GM12878 (cell line): ENCODE results near the gene DUSP18. TPM values are rescaled to one million over a fixed set of nuclear protein-coding genes. Genes with fewer than 3 reads are reported as not detected.

ENCODE experiments used
- CBX3 ChIP-seq: fragments of 200-600 bp; sonication (generic); IDR thresholded peaks from 2 replicates; pipeline ENCODE4 v1.6.1; 2016; ENCODE audit warnings: low read depth, borderline replicate concordance
- CHD1 ChIP-seq: IDR thresholded peaks from 2 replicates; pipeline ENCODE4 v1.6.1; 2012; ENCODE audit warnings: low read depth, low read length, improper control_type of control experiment
- CHD4 ChIP-seq: fragments of 200-600 bp; sonication (generic); IDR thresholded peaks from 2 replicates; pipeline ENCODE4 v1.6.1; 2016; ENCODE audit warnings: mild to moderate bottlenecking
- FOS ChIP-seq: IDR thresholded peaks from 3 replicates; pipeline ENCODE4 v1.6.1; 2011; ENCODE audit warnings: borderline replicate concordance; ENCODE audit not compliant: insufficient read length; ENCODE audit errors: extremely low read depth
- GATAD2B ChIP-seq: fragments of 450-650 bp; conservative IDR thresholded peaks from 2 replicates; pipeline ENCODE4 v1.6.1; 2017; ENCODE audit warnings: low read depth, mild to moderate bottlenecking, moderate library complexity
- HDAC2 ChIP-seq: fragments of 200-600 bp; sonication (generic); IDR thresholded peaks from 2 replicates; pipeline ENCODE4 v1.6.1; 2017
- HDGF ChIP-seq: fragments of 450-650 bp; IDR thresholded peaks from 2 replicates; pipeline ENCODE4 v1.6.1; 2016; ENCODE audit warnings: antibody characterized with exemption
- JUND ChIP-seq: IDR thresholded peaks from 2 replicates; pipeline ENCODE4 v1.6.1; 2012; ENCODE audit warnings: low read depth, mild to moderate bottlenecking, low read length, improper control_type of control experiment, moderate library complexity
- NFYB ChIP-seq: IDR thresholded peaks from 2 replicates; pipeline ENCODE4 v1.6.1; 2011; ENCODE audit warnings: low read depth, mild to moderate bottlenecking, low read length, improper control_type of control experiment, moderate library complexity; ENCODE audit not compliant: insufficient read depth
- NR2C1 ChIP-seq: fragments of 450-650 bp; IDR thresholded peaks from 2 replicates; pipeline ENCODE4 v1.6.1; 2017; ENCODE audit warnings: antibody characterized with exemption, mild to moderate bottlenecking, moderate library complexity
- PAX5 ChIP-seq: IDR thresholded peaks from 2 replicates; pipeline ENCODE4 v1.6.1; 2011; ENCODE audit warnings: low read depth, low read length, borderline replicate concordance
- POLR2A ChIP-seq: IDR thresholded peaks from 2 replicates; pipeline ENCODE4 v1.6.1; 2011; ENCODE audit warnings: low read depth, mild to moderate bottlenecking, low read length
- RBBP5 ChIP-seq: fragments of 200-600 bp; sonication (generic); conservative IDR thresholded peaks from 2 replicates; pipeline ENCODE4 v1.6.1; 2016
- SREBF1 ChIP-seq: IDR thresholded peaks from 2 replicates; pipeline ENCODE4 v1.6.1; 2012; ENCODE audit warnings: mild to moderate bottlenecking, low read length
- SREBF2 ChIP-seq: IDR thresholded peaks from 2 replicates; pipeline ENCODE4 v1.6.1; 2012; ENCODE audit warnings: mild to moderate bottlenecking, low read length
- STAT1 ChIP-seq: fragments of 450-650 bp; conservative IDR thresholded peaks from 2 replicates; pipeline ENCODE4 v1.6.1; 2014; ENCODE audit warnings: antibody characterized with exemption, mild to moderate bottlenecking
- SUZ12 ChIP-seq: fragments of 200-600 bp; sonication (generic); IDR thresholded peaks from one replicate; pipeline ENCODE4 v1.6.1; 2018; ENCODE audit warnings: antibody characterized with exemption, mild to moderate bottlenecking; ENCODE audit not compliant: unreplicated experiment
- TCF12 ChIP-seq: IDR thresholded peaks from 2 replicates; pipeline ENCODE4 v1.6.1; 2011; ENCODE audit warnings: low read depth, mild to moderate bottlenecking, low read length
- WRNIP1 ChIP-seq: IDR thresholded peaks from 2 replicates; pipeline ENCODE4 v1.6.1; 2011; ENCODE audit warnings: low read depth, low read length, improper control_type of control experiment, borderline replicate concordance
- YY1 ChIP-seq: IDR thresholded peaks from 2 replicates; pipeline ENCODE4 v1.6.1; 2011; ENCODE audit warnings: low read depth, mild to moderate bottlenecking, low read length
- ZNF384 ChIP-seq: IDR thresholded peaks from 2 replicates; pipeline ENCODE4 v1.6.1; 2012; ENCODE audit warnings: low read depth, mild to moderate bottlenecking, low read length, improper control_type of control experiment, borderline replicate concordance
- polyA plus RNA-seq, 11 experiments: library from polyadenylated mRNA; depleted of rRNA in 4 of 11; unstranded in 6 of 11; stranded (reverse) in 5 of 11; fragments of >200 nt; fragmentation: Nextera tagmentation in 4 of 11; fragmentation: Illumina TruSeq in 1 of 11; extraction: Ambion mirVana in 4 of 11; extraction: Trizol in 1 of 11; gene quantifications; 1 replicate in 1 of 11; 2 replicates in 10 of 11; pipeline versions ENCODE4 v1.2.1 to v1.2.3, GENCODE V29; 2011 to 2016; ENCODE audit warnings: inconsistent platforms in 2 of 11, missing spikeins in 2 of 11, low read depth in 1 of 11
- total RNA-seq, 4 experiments: library from RNA; depleted of rRNA in 3 of 4; stranded (reverse); fragments of >200 nt in 3 of 4; fragmentation: Illumina TruSeq in 1 of 4; extraction: Trizol in 1 of 4; gene quantifications; 2 replicates each; pipeline versions ENCODE4 v1.2.1 to v1.2.3, GENCODE V29; 2013 to 2021
- TF ChIP-seq, protein P1 (sequence below): fragments of 450-650 bp; IDR thresholded peaks from 2 replicates; pipeline ENCODE4 v1.6.1; 2018; ENCODE audit warnings: borderline replicate concordance, mild to moderate bottlenecking; ENCODE audit not compliant: partially characterized antibody
- TF ChIP-seq, protein P2 (sequence below): IDR thresholded peaks from 2 replicates; pipeline ENCODE4 v1.6.1; 2011; ENCODE audit warnings: borderline replicate concordance, low read depth, mild to moderate bottlenecking, moderate library complexity, mixed read lengths, low read length; ENCODE audit not compliant: insufficient read depth; ENCODE audit errors: extremely low read length
- TF ChIP-seq, protein P3 (sequence below): fragments of 450-650 bp; formaldehyde crosslinking; IDR thresholded peaks from 2 replicates; pipeline ENCODE4 v1.4.0; 2020; ENCODE audit warnings: mild to moderate bottlenecking, moderate library complexity
- TF ChIP-seq, protein P4 (sequence below): fragments of 450-650 bp; IDR thresholded peaks from 2 replicates; pipeline ENCODE4 v1.6.1; 2017; ENCODE audit warnings: mild to moderate bottlenecking, low read depth, inconsistent platforms; ENCODE audit not compliant: poor library complexity, severe bottlenecking

DUSP18 gene
- total and polyA plus RNA-seq, 10 of the 15 experiments (the other 5 are each of a cell fraction or from before 2014, with no cell fraction given) = 1.9 to 11.9 (median 7.7) TPM

DNA sequence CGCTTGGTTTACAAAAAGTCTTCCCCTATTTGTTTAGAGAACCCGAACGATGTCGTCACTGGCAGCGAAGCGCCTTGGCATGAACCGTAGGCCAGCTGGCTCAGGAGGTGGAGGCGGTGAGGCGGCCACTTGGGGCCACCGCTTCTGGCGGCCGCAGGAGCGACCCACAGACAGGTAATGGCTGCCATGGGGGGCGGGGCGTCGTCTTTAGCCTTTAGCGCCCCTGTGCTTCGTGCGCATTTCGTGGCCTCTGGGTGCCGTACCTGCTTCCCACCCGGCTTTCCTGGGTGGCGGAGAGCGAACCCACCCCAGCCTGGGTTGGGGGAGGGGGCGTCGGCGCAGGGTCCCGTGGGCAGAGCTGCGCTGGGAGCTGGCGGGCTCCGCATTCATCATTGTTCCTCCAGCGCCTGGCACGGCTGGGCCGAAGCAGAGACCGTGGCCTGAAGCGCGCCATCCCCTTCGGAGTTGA lies 26.5 kb upstream of the DUSP18 start (continued):
- TF ChIP-seq NFYB (no peak), FOS (no peak), HDAC2 (no peak), POLR2A (peak; percentile 44), SUZ12 (no peak), RBBP5 (no peak), WRNIP1 (no peak), CBX3 (no peak), TCF12 (0 out of 2 replicates have a peak, but pooled peaks have one; percentile 46), NR2C1 (no peak), CHD1 (no peak), JUND (no peak), STAT1 (no peak), ZNF384 (no peak), HDGF (no peak), PAX5 (no peak), GATAD2B (peak; percentile 56), CHD4 (no peak), SREBF1 (no peak), YY1 (peak; percentile 94), SREBF2 (no peak)
- TF ChIP-seq, protein P1, sequence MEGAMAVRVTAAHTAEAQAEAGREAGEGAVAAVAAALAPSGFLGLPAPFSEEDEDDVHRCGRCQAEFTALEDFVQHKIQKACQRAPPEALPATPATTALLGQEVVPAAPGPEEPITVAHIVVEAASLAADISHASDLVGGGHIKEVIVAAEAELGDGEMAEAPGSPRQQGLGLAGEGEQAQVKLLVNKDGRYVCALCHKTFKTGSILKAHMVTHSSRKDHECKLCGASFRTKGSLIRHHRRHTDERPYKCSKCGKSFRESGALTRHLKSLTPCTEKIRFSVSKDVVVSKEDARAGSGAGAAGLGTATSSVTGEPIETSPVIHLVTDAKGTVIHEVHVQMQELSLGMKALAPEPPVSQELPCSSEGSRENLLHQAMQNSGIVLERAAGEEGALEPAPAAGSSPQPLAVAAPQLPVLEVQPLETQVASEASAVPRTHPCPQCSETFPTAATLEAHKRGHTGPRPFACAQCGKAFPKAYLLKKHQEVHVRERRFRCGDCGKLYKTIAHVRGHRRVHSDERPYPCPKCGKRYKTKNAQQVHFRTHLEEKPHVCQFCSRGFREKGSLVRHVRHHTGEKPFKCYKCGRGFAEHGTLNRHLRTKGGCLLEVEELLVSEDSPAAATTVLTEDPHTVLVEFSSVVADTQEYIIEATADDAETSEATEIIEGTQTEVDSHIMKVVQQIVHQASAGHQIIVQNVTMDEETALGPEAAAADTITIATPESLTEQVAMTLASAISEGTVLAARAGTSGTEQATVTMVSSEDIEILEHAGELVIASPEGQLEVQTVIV = no peak
- TF ChIP-seq, protein P2, sequence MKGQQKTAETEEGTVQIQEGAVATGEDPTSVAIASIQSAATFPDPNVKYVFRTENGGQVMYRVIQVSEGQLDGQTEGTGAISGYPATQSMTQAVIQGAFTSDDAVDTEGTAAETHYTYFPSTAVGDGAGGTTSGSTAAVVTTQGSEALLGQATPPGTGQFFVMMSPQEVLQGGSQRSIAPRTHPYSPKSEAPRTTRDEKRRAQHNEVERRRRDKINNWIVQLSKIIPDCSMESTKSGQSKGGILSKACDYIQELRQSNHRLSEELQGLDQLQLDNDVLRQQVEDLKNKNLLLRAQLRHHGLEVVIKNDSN = no peak
- TF ChIP-seq, protein P3, sequence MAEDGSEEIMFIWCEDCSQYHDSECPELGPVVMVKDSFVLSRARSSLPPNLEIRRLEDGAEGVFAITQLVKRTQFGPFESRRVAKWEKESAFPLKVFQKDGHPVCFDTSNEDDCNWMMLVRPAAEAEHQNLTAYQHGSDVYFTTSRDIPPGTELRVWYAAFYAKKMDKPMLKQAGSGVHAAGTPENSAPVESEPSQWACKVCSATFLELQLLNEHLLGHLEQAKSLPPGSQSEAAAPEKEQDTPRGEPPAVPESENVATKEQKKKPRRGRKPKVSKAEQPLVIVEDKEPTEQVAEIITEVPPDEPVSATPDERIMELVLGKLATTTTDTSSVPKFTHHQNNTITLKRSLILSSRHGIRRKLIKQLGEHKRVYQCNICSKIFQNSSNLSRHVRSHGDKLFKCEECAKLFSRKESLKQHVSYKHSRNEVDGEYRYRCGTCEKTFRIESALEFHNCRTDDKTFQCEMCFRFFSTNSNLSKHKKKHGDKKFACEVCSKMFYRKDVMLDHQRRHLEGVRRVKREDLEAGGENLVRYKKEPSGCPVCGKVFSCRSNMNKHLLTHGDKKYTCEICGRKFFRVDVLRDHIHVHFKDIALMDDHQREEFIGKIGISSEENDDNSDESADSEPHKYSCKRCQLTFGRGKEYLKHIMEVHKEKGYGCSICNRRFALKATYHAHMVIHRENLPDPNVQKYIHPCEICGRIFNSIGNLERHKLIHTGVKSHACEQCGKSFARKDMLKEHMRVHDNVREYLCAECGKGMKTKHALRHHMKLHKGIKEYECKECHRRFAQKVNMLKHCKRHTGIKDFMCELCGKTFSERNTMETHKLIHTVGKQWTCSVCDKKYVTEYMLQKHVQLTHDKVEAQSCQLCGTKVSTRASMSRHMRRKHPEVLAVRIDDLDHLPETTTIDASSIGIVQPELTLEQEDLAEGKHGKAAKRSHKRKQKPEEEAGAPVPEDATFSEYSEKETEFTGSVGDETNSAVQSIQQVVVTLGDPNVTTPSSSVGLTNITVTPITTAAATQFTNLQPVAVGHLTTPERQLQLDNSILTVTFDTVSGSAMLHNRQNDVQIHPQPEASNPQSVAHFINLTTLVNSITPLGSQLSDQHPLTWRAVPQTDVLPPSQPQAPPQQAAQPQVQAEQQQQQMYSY (CRISPR knock-in tag) = no peak
- TF ChIP-seq, protein P4, sequence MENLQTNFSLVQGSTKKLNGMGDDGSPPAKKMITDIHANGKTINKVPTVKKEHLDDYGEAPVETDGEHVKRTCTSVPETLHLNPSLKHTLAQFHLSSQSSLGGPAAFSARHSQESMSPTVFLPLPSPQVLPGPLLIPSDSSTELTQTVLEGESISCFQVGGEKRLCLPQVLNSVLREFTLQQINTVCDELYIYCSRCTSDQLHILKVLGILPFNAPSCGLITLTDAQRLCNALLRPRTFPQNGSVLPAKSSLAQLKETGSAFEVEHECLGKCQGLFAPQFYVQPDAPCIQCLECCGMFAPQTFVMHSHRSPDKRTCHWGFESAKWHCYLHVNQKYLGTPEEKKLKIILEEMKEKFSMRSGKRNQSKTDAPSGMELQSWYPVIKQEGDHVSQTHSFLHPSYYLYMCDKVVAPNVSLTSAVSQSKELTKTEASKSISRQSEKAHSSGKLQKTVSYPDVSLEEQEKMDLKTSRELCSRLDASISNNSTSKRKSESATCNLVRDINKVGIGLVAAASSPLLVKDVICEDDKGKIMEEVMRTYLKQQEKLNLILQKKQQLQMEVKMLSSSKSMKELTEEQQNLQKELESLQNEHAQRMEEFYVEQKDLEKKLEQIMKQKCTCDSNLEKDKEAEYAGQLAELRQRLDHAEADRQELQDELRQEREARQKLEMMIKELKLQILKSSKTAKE = no peak
